ENCODE results near the gene ITGB2. TPM values are rescaled to one million over a fixed set of nuclear protein-coding genes. Genes with fewer than 3 reads are reported as not detected.

Gene ITGB2
- total RNA-seq, 1 experiment from 2014 or later: 45.1 TPM

DNA sequence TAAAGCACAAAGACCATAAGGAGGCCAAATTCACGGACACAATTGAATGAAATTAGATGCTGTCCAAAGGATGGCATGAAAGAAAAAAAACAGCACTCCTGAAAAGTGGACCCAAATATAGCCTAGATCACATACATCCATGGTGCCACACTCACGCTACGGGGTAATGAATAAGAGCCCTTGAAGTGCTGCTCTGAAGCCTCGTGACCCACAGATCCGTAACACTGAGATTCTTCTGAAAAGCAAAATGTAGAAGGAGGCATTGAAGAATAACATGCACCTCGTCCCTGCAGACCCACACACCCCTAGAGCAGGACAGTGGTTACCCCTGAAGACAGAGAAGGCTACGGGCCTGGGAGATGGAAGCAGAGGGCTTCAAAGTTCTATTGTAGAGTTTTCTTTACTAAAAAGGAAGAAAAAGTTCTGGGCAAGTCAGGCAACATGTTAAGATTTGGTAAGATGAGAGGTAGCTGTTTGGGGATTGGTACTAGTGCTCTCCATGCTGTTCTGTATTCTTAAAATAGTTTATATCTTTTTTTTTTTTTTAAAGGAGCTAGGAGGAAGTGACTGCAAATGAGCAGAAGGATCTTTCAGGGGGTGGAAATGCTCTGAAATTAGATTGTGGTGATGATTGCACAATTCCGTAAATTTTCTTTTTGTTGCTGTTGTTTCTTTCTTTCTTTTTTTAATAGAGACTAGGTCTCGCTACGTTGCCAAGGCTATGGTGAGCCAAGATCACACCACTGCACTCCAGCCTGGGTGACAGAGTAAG, 4.1 kb upstream of the ITGB2 start:
- peak; percentile 39 for DNase-seq
- Histone ChIP-seq H3K4me1 (ENCODE audit: insufficient read depth, low read length) (peaks cover 53% of the 10 kb centered on the region), H3K4me3 (ENCODE audit: low read length) (no peak overlapping the region), H3K79me2 (ENCODE audit: low read length) (peaks cover 40% of the 10 kb centered on the region), H2AFZ (ENCODE audit: low read length) (no peak overlapping the region), H3K36me3 (ENCODE audit: low read depth, low read length) (no peaks in the 10 kb centered on the region), H3K4me2 (ENCODE audit: low read length) (peak overlapping the region; percentile 36), H3K9me3 (ENCODE audit: low read length) (no peaks in the 10 kb centered on the region), H3K9me2 (replicated peaks; ENCODE audit: low read length) (no peaks in the 10 kb centered on the region), H3F3A (ENCODE audit: low read length, unreplicated experiment) (peaks cover 3% of the 10 kb centered on the region), H3K27me3 (ENCODE audit: low read length) (no peaks in the 10 kb centered on the region), H3K27ac (ENCODE audit: low read length) (peak overlapping the region; percentile 66), H3K9ac (ENCODE audit: low read length) (peak overlapping the region; percentile 18; the same call in 1 of the 2 replicates), H4K20me1 (ENCODE audit: low read length) (no peaks in the 10 kb centered on the region)
- no TSS peak for BruUV-seq (replicated peaks)
- intact Hi-C loops (cut with micrococcal nuclease): loop anchor here (1.0 kb wide), 1 partner anchor 7 kb away; no protein-coding TSS in a partner anchor
- no peak for ATAC-seq
- POLR2A ChIA-PET (ENCODE audit: unreplicated experiment): interaction anchor here (0.6 kb wide), 3 partner anchors 43 to 440 kb away, joined by 3 to 5 read pairs (median 4); no protein-coding TSS in a partner anchor
- CTCF ChIA-PET: no interaction called here
- TF ChIP-seq EZH2phosphoT487 (IDR thresholded peaks at IDR 0.05; ENCODE audit: borderline replicate concordance, low read length) (no peak), EZH2 (IDR thresholded peaks at IDR 0.05; ENCODE audit: low read length, unreplicated experiment) (no peak)
- TF ChIP-seq, protein P1, sequence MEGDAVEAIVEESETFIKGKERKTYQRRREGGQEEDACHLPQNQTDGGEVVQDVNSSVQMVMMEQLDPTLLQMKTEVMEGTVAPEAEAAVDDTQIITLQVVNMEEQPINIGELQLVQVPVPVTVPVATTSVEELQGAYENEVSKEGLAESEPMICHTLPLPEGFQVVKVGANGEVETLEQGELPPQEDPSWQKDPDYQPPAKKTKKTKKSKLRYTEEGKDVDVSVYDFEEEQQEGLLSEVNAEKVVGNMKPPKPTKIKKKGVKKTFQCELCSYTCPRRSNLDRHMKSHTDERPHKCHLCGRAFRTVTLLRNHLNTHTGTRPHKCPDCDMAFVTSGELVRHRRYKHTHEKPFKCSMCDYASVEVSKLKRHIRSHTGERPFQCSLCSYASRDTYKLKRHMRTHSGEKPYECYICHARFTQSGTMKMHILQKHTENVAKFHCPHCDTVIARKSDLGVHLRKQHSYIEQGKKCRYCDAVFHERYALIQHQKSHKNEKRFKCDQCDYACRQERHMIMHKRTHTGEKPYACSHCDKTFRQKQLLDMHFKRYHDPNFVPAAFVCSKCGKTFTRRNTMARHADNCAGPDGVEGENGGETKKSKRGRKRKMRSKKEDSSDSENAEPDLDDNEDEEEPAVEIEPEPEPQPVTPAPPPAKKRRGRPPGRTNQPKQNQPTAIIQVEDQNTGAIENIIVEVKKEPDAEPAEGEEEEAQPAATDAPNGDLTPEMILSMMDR (conservative IDR thresholded peaks at IDR 0.05; ENCODE audit: low read depth, low read length): no peak

- Histone ChIP-seq H3K27ac (ENCODE audit: low read length) (no peak overlapping the region), H3K79me2 (ENCODE audit: low read length) (peaks cover 32% of the 10 kb centered on the region), H3K9me3 (ENCODE audit: low read length) (no peaks in the 10 kb centered on the region), H3K27me3 (ENCODE audit: low read length) (no peaks in the 10 kb centered on the region), H3K9ac (ENCODE audit: low read length) (no peak overlapping the region), H3K4me3 (ENCODE audit: low read length) (no peak overlapping the region), H3K36me3 (ENCODE audit: low read depth, low read length) (no peaks in the 10 kb centered on the region), H4K20me1 (ENCODE audit: low read length) (no peaks in the 10 kb centered on the region), H3K4me2 (ENCODE audit: low read length) (no peak overlapping the region), H3K9me2 (replicated peaks; ENCODE audit: low read length) (no peaks in the 10 kb centered on the region), H2AFZ (ENCODE audit: low read length) (no peak overlapping the region), H3F3A (ENCODE audit: low read length, unreplicated experiment) (no peaks in the 10 kb centered on the region), H3K4me1 (ENCODE audit: insufficient read depth, low read length) (peaks cover 41% of the 10 kb centered on the region)
- ATAC-seq: no peak
- BruUV-seq (replicated peaks): no TSS peak
- no peak for TF ChIP-seq EZH2phosphoT487 (IDR thresholded peaks at IDR 0.05; ENCODE audit: borderline replicate concordance, low read length)
- TF ChIP-seq, protein P1 (conservative IDR thresholded peaks at IDR 0.05; ENCODE audit: low read depth, low read length): no peak
- no peak for TF ChIP-seq EZH2 (IDR thresholded peaks at IDR 0.05; ENCODE audit: low read length, unreplicated experiment)
- intact Hi-C loops (cut with micrococcal nuclease): no loop called here
- no peak for DNase-seq
- ChIA-PET POLR2A (ENCODE audit: unreplicated experiment) (no interaction called here), CTCF (no interaction called here)
These were observed 2.9 kb upstream of the ITGB2 start for GRCh38 chr21:44923480-44924084.

- Histone ChIP-seq H3K9ac (ENCODE audit: low read length) (no peak overlapping the region), H3K27ac (ENCODE audit: low read length) (no peak overlapping the region), H3K4me1 (ENCODE audit: insufficient read depth, low read length) (peaks cover 36% of the 10 kb centered on the region), H4K20me1 (ENCODE audit: low read length) (no peaks in the 10 kb centered on the region), H3K9me2 (replicated peaks; ENCODE audit: low read length) (no peaks in the 10 kb centered on the region), H3K4me3 (ENCODE audit: low read length) (no peak overlapping the region), H3K4me2 (ENCODE audit: low read length) (no peak overlapping the region), H3K27me3 (ENCODE audit: low read length) (no peaks in the 10 kb centered on the region), H3K36me3 (ENCODE audit: low read depth, low read length) (no peaks in the 10 kb centered on the region), H3K79me2 (ENCODE audit: low read length) (peaks cover 36% of the 10 kb centered on the region), H2AFZ (ENCODE audit: low read length) (no peak overlapping the region), H3F3A (ENCODE audit: low read length, unreplicated experiment) (no peaks in the 10 kb centered on the region), H3K9me3 (ENCODE audit: low read length) (no peaks in the 10 kb centered on the region)
- ATAC-seq (no peak), DNase-seq (no peak)
- TF ChIP-seq, protein P1 (conservative IDR thresholded peaks at IDR 0.05; ENCODE audit: low read depth, low read length): no peak
- no TSS peak for BruUV-seq (replicated peaks)
- intact Hi-C loops (cut with micrococcal nuclease): no loop called here
- POLR2A ChIA-PET (ENCODE audit: unreplicated experiment): no interaction called here
- CTCF ChIA-PET: no interaction called here
These were observed 1.2 kb upstream of the ITGB2 start for GRCh38 chr21:44921928-44922327.
